GM12878 (cell line): Measurements from ENCODE around the gene ADAMTSL1. TPM values are rescaled to one million over a fixed set of nuclear protein-coding genes. Genes with fewer than 3 reads are reported as not detected.

ENCODE experiments used
- ATAC-seq: fragments of 200-7000 bp; cut with Tn5 transposase; 3 replicates; pipeline ENCODE4 v1.9.1; 2020; ENCODE audit warnings: mild to moderate bottlenecking, moderate library complexity
- BruUV-seq: library from RNA; stranded (reverse); fragments of 400-500 nt; replicated peaks from 2 replicates; lab custom pipeline; 2021; lab: Mats Ljungman, UMichigan
- CTCF ChIA-PET: fragments of 300-600 bp; sonication (Branson Sonifier 250); formaldehyde crosslinking; extraction: SDS; loops from one replicate; lab custom pipeline; 2021; ENCODE audit warnings: inconsistent platforms; lab: Yijun Ruan, JAX
- POLR2A ChIA-PET: fragments of 350-600 bp; formaldehyde crosslinking; extraction: SDS; loops from one replicate; lab custom pipeline; 2021; ENCODE audit warnings: inconsistent platforms; lab: Charles Lee
- RAD21 ChIA-PET: fragments of 300-600 bp; sonication (Branson Sonifier 250); formaldehyde crosslinking; loops from one replicate; lab custom pipeline; 2023; ENCODE audit warnings: antibody characterized with exemption; ENCODE audit not compliant: unreplicated experiment; lab: Charles Lee
- SMC1A ChIA-PET: fragments of 300-600 bp; sonication (Branson Sonifier 250); formaldehyde crosslinking; loops from one replicate; lab custom pipeline; 2023; ENCODE audit not compliant: unreplicated experiment, uncharacterized antibody; lab: Charles Lee
- DNase-seq: peaks from one replicate; pipeline ENCODE4 v3.0.0-alpha.2; 2011; ENCODE audit warnings: low read depth, low spot score
- FAIRE-seq: peaks from 3 replicates; lab custom pipeline; 2011; peaks lifted over from hg19 to GRCh38; lab: Jason Lieb, UNC
- H2AFZ ChIP-seq: 2 replicates; pipeline ENCODE4 v1.6.0; 2011; ENCODE audit warnings: low read depth, low read length, control low read depth; ENCODE audit not compliant: control insufficient read depth
- H3K27ac ChIP-seq: 2 replicates; pipeline ENCODE4 v1.5.1; 2011; ENCODE audit warnings: control low read depth; ENCODE audit not compliant: control insufficient read depth, insufficient read depth
- H3K27me3 ChIP-seq, 2 experiments: replicated peaks in 1 of 2; 2 replicates each; pipeline versions ENCODE4 v1.6.0 to v1.6.1; 2011; ENCODE audit warnings: low read length in 1 of 2; ENCODE audit not compliant: control insufficient read depth in 2 of 2, insufficient read depth in 2 of 2
- H3K36me3 ChIP-seq, 2 experiments: 2 replicates each; pipeline ENCODE4 v1.5.1; 2011; ENCODE audit warnings: low read length in 1 of 2; ENCODE audit not compliant: control insufficient read depth in 2 of 2, insufficient read depth in 2 of 2
- H3K4me1 ChIP-seq: 2 replicates; pipeline ENCODE4 v1.6.1; 2011; ENCODE audit warnings: mild to moderate bottlenecking, low read length, moderate library complexity, mixed read lengths; ENCODE audit not compliant: control insufficient read depth, insufficient read depth
- H3K4me2 ChIP-seq: 2 replicates; pipeline ENCODE4 v1.6.0; 2011; ENCODE audit warnings: control low read depth; ENCODE audit not compliant: control insufficient read depth, insufficient read depth
- H3K4me3 ChIP-seq: fragments of 200-600 bp; sonication (generic); 2 replicates; pipeline ENCODE4 v1.5.1; 2016
- H3K79me2 ChIP-seq: 2 replicates; pipeline ENCODE4 v1.6.0; 2011; ENCODE audit warnings: low read length; ENCODE audit not compliant: control insufficient read depth, insufficient read depth
- H3K9ac ChIP-seq: 2 replicates; pipeline ENCODE4 v1.8.0; 2011; ENCODE audit warnings: low read length, control low read depth, mixed read lengths; ENCODE audit not compliant: control insufficient read depth, insufficient read depth
- H3K9me3 ChIP-seq: replicated peaks from 3 replicates; pipeline ENCODE4 v1.5.1; 2011; ENCODE audit warnings: mild to moderate bottlenecking, low read length; ENCODE audit not compliant: control insufficient read depth, insufficient read depth
- H4K20me1 ChIP-seq: 2 replicates; pipeline ENCODE4 v1.6.0; 2011; ENCODE audit not compliant: control insufficient read depth, insufficient read depth
- BACH1 ChIP-seq: fragments of 450-650 bp; IDR thresholded peaks from 2 replicates; pipeline ENCODE4 v1.6.1; 2017; ENCODE audit warnings: mild to moderate bottlenecking, borderline replicate concordance
- BCL11A ChIP-seq: IDR thresholded peaks from 2 replicates; pipeline ENCODE4 v1.6.1; 2011; ENCODE audit warnings: low read depth, low read length
- IRF4 ChIP-seq: IDR thresholded peaks from 2 replicates; pipeline ENCODE4 v1.6.1; 2011; ENCODE audit warnings: low read depth, low read length
- NFXL1 ChIP-seq: fragments of 450-650 bp; IDR thresholded peaks from 2 replicates; pipeline ENCODE4 v1.6.1; 2017; ENCODE audit warnings: antibody characterized with exemption, mild to moderate bottlenecking, borderline replicate concordance
- RUNX3 ChIP-seq: IDR thresholded peaks from 2 replicates; pipeline ENCODE4 v1.6.1; 2012; ENCODE audit warnings: low read length, inconsistent platforms
- TBL1XR1 ChIP-seq: IDR thresholded peaks from 2 replicates; pipeline ENCODE4 v1.6.1; 2012; ENCODE audit warnings: low read depth, low read length, improper control_type of control experiment
- WGBS: methylation state at CpG from one replicate; pipeline ENCODE4 v1.1.6; 2016; ENCODE audit warnings: low lambda C conversion rate; ENCODE audit not compliant: insufficient replicate concordance, insufficient coverage; ENCODE audit errors: missing lambda C conversion rate; 5-methylcytosine and 5-hydroxymethylcytosine counted together
- in situ Hi-C: fragments of 300-500 bp; cut with MboI; formaldehyde crosslinking; loops from 9 replicates; pipeline ENCODE4 v1.14.3; 2018; ENCODE audit warnings: mixed read lengths
- intact Hi-C: fragments of 100-400 bp; cut with micrococcal nuclease; formaldehyde crosslinking; loops from one replicate; pipeline ENCODE4 v1.14.2; 2022; ENCODE audit not compliant: unreplicated experiment
- polyA plus RNA-seq, 11 experiments: library from polyadenylated mRNA; depleted of rRNA in 4 of 11; unstranded in 6 of 11; stranded (reverse) in 5 of 11; fragments of >200 nt; fragmentation: Nextera tagmentation in 4 of 11; fragmentation: Illumina TruSeq in 1 of 11; extraction: Ambion mirVana in 4 of 11; extraction: Trizol in 1 of 11; gene quantifications; 1 replicate in 1 of 11; 2 replicates in 10 of 11; pipeline versions ENCODE4 v1.2.1 to v1.2.3, GENCODE V29; 2011 to 2016; ENCODE audit warnings: inconsistent platforms in 2 of 11, missing spikeins in 2 of 11, low read depth in 1 of 11
- total RNA-seq, 4 experiments: library from RNA; depleted of rRNA in 3 of 4; stranded (reverse); fragments of >200 nt in 3 of 4; fragmentation: Illumina TruSeq in 1 of 4; extraction: Trizol in 1 of 4; gene quantifications; 2 replicates each; pipeline versions ENCODE4 v1.2.1 to v1.2.3, GENCODE V29; 2013 to 2021
- TF ChIP-seq, protein P1 (sequence below): IDR thresholded peaks from 2 replicates; pipeline ENCODE4 v1.6.1; 2011; ENCODE audit warnings: borderline replicate concordance, low read depth, mild to moderate bottlenecking, moderate library complexity, low read length; ENCODE audit not compliant: insufficient read depth, poor library complexity, severe bottlenecking
- TF ChIP-seq, protein P2 (sequence below): fragments of 450-650 bp; IDR thresholded peaks from 2 replicates; pipeline ENCODE4 v1.6.1; 2016; ENCODE audit warnings: mild to moderate bottlenecking
- TF ChIP-seq, protein P3 (sequence below): fragments of 450-650 bp; IDR thresholded peaks from 2 replicates; pipeline ENCODE4 v1.6.1; 2016; ENCODE audit warnings: mild to moderate bottlenecking
- TF ChIP-seq, protein P4 (sequence below): fragments of 450-650 bp; formaldehyde crosslinking; IDR thresholded peaks from 2 replicates; pipeline ENCODE4 v1.4.0; 2020; ENCODE audit warnings: mild to moderate bottlenecking, moderate library complexity

Gene ADAMTSL1
- total and polyA plus RNA-seq, 10 of the 15 experiments (the other 5 are each of a cell fraction or from before 2014, with no cell fraction given): 0.01 to 0.10 (median 0.07) TPM; not detected in 6

DNA sequence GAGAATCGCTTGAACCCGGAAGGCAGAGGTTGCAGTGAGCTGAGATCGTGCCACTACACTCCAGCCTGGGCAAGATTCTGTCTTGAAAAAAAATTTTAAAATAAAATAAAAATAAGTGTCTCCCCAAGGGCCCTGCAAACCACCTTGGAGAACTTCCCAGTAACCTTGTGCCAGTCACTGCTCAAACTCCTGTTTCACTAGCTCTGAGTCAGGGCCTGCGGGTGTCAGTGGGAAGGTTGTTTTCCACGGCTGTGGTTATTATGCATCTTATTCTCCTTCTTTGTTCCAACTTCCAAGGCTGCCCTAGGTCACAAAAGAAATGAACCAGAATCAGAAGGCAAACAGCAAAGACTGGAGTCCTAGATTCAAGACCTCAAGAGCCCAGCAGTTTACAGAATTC lies 246.7 kb downstream of the ADAMTSL1 start:
- no peak overlapping the region for H2AFZ ChIP-seq
- intact Hi-C loops (no loop called here), in situ Hi-C loops (no loop called here)
- no peaks in the 10 kb centered on the region for H3K4me1 ChIP-seq
- no TSS peak for BruUV-seq
- ATAC-seq (no peak), DNase-seq (no peak), FAIRE-seq (no peak)
- no peaks in the 10 kb centered on the region for H3K36me3 ChIP-seq
- ChIA-PET SMC1A (interaction anchor here (1.6 kb wide), 1 partner anchor 69 kb away, joined by 4 read pairs; no protein-coding TSS in a partner anchor), RAD21 (no interaction called here), POLR2A (no interaction called here), CTCF (no interaction called here)
- H3K27me3 ChIP-seq: no peaks in the 10 kb centered on the region
- WGBS: 74% methylated on average over 5 of the region's 5 CpGs
- H3K27ac ChIP-seq: no peak overlapping the region
- TF ChIP-seq, protein P1, sequence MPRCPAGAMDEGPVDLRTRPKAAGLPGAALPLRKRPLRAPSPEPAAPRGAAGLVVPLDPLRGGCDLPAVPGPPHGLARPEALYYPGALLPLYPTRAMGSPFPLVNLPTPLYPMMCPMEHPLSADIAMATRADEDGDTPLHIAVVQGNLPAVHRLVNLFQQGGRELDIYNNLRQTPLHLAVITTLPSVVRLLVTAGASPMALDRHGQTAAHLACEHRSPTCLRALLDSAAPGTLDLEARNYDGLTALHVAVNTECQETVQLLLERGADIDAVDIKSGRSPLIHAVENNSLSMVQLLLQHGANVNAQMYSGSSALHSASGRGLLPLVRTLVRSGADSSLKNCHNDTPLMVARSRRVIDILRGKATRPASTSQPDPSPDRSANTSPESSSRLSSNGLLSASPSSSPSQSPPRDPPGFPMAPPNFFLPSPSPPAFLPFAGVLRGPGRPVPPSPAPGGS: no peak
- TF ChIP-seq, protein P2, sequence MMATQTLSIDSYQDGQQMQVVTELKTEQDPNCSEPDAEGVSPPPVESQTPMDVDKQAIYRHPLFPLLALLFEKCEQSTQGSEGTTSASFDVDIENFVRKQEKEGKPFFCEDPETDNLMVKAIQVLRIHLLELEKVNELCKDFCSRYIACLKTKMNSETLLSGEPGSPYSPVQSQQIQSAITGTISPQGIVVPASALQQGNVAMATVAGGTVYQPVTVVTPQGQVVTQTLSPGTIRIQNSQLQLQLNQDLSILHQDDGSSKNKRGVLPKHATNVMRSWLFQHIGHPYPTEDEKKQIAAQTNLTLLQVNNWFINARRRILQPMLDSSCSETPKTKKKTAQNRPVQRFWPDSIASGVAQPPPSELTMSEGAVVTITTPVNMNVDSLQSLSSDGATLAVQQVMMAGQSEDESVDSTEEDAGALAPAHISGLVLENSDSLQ: no peak
- TF ChIP-seq BACH1 (no peak), TBL1XR1 (no peak), IRF4 (no peak), RUNX3 (no peak), BCL11A (no peak), NFXL1 (no peak)
- TF ChIP-seq, protein P3, sequence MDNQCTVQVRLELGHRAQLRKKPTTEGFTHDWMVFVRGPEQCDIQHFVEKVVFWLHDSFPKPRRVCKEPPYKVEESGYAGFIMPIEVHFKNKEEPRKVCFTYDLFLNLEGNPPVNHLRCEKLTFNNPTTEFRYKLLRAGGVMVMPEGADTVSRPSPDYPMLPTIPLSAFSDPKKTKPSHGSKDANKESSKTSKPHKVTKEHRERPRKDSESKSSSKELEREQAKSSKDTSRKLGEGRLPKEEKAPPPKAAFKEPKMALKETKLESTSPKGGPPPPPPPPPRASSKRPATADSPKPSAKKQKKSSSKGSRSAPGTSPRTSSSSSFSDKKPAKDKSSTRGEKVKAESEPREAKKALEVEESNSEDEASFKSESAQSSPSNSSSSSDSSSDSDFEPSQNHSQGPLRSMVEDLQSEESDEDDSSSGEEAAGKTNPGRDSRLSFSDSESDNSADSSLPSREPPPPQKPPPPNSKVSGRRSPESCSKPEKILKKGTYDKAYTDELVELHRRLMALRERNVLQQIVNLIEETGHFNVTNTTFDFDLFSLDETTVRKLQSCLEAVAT: no peak
- TF ChIP-seq, protein P4, sequence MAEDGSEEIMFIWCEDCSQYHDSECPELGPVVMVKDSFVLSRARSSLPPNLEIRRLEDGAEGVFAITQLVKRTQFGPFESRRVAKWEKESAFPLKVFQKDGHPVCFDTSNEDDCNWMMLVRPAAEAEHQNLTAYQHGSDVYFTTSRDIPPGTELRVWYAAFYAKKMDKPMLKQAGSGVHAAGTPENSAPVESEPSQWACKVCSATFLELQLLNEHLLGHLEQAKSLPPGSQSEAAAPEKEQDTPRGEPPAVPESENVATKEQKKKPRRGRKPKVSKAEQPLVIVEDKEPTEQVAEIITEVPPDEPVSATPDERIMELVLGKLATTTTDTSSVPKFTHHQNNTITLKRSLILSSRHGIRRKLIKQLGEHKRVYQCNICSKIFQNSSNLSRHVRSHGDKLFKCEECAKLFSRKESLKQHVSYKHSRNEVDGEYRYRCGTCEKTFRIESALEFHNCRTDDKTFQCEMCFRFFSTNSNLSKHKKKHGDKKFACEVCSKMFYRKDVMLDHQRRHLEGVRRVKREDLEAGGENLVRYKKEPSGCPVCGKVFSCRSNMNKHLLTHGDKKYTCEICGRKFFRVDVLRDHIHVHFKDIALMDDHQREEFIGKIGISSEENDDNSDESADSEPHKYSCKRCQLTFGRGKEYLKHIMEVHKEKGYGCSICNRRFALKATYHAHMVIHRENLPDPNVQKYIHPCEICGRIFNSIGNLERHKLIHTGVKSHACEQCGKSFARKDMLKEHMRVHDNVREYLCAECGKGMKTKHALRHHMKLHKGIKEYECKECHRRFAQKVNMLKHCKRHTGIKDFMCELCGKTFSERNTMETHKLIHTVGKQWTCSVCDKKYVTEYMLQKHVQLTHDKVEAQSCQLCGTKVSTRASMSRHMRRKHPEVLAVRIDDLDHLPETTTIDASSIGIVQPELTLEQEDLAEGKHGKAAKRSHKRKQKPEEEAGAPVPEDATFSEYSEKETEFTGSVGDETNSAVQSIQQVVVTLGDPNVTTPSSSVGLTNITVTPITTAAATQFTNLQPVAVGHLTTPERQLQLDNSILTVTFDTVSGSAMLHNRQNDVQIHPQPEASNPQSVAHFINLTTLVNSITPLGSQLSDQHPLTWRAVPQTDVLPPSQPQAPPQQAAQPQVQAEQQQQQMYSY (CRISPR knock-in tag): no peak
- no peak overlapping the region for H3K4me3 ChIP-seq
- no peak overlapping the region for H3K4me2 ChIP-seq
- no peak overlapping the region for H3K9ac ChIP-seq
- H3K9me3 ChIP-seq: no peaks in the 10 kb centered on the region
- no peaks in the 10 kb centered on the region for H4K20me1 ChIP-seq
- H3K79me2 ChIP-seq: no peaks in the 10 kb centered on the region
